Upper lobe of left lung (tissue), 4 donors: ENCODE results near the gene SLC23A2.

ENCODE experiments used
- POLR2A ChIP-seq, 4 donors: fragments of 450-650 bp; IDR thresholded peaks; one replicate each; pipeline ENCODE4 v1.5.1; 2016 to 2017; ENCODE audit warnings: antibody characterized with exemption in 4 of 4, mild to moderate bottlenecking in 2 of 4
- POLR2AphosphoS5 ChIP-seq, 2 donors: sonication (generic); formaldehyde crosslinking; IDR thresholded peaks; one replicate each; pipeline ENCODE4 v1.5.1; 2017; ENCODE audit warnings: antibody characterized with exemption in 2 of 2

- TF ChIP-seq POLR2AphosphoS5 (IDR thresholded peaks at IDR 0.05) (no peak), POLR2A (IDR thresholded peaks at IDR 0.05) (no peak)
These were observed 50.5 kb downstream of the SLC23A2 start for GRCh38 chr20:4950841-4951240.
